IPS-NIHi7 (cell line): Measurements from ENCODE around the gene DENND5A.
"Not testable (repeated sequence)": the region's sequence is repeated elsewhere in the genome, so short reads cannot be mapped to it uniquely, and the experiment has no call there.

ENCODE experiments used
- DNase-seq: peaks from one replicate; pipeline ENCODE4 v3.0.0; 2012; ENCODE audit warnings: mixed read lengths; ENCODE audit errors: extremely low spot score

DENND5A gene

GRCh38 chr11:9264316-9265210 lies 587 bp downstream of the DENND5A start:
- no peak for DNase-seq

- no peak for DNase-seq
These were observed 1.3 kb downstream of the DENND5A start for GRCh38 chr11:9263840-9264315.

GRCh38 chr11:9260838-9261146 lies 4.4 kb downstream of the DENND5A start:
- DNase-seq: not testable (repeated sequence)

- no peak for DNase-seq
These were observed 4.9 kb downstream of the DENND5A start for GRCh38 chr11:9259981-9260837.

GRCh38 chr11:9258279-9258678 lies 6.9 kb downstream of the DENND5A start:
- not testable (repeated sequence) for DNase-seq

GRCh38 chr11:9254416-9254815 lies 10.7 kb downstream of the DENND5A start:
- DNase-seq: no peak

GRCh38 chr11:9253086-9253485 lies 12.1 kb downstream of the DENND5A start:
- DNase-seq: no peak

- DNase-seq: no peak
These were observed 13.8 kb downstream of the DENND5A start for GRCh38 chr11:9251311-9251710.

- no peak for DNase-seq
These were observed 15.0 kb downstream of the DENND5A start for GRCh38 chr11:9250139-9250582.

- no peak for DNase-seq
These were observed 15.9 kb downstream of the DENND5A start for GRCh38 chr11:9249252-9249651.

GRCh38 chr11:9247863-9248262 lies 17.3 kb downstream of the DENND5A start:
- DNase-seq: no peak

- not testable (repeated sequence) for DNase-seq
These were observed 28.9 kb downstream of the DENND5A start for GRCh38 chr11:9236242-9236641.

GRCh38 chr11:9232482-9232881 lies 32.7 kb downstream of the DENND5A start:
- DNase-seq: no peak

GRCh38 chr11:9231848-9232177 lies 33.3 kb downstream of the DENND5A start:
- no peak for DNase-seq

GRCh38 chr11:9230296-9230695 lies 34.9 kb downstream of the DENND5A start:
- no peak for DNase-seq

- DNase-seq: no peak
These were observed 37.1 kb downstream of the DENND5A start for GRCh38 chr11:9228091-9228490.

- DNase-seq: no peak
These were observed 39.3 kb downstream of the DENND5A start for GRCh38 chr11:9225748-9226298.

GRCh38 chr11:9222654-9223053 lies 42.5 kb downstream of the DENND5A start:
- DNase-seq: no peak

- not testable (repeated sequence) for DNase-seq
These were observed 44.3 kb downstream of the DENND5A start for GRCh38 chr11:9220853-9221252.

GRCh38 chr11:9219572-9219971 lies 45.6 kb downstream of the DENND5A start:
- no peak for DNase-seq

GRCh38 chr11:9219115-9219514 lies 46.0 kb downstream of the DENND5A start:
- DNase-seq: no peak

- DNase-seq: no peak
These were observed 50.4 kb downstream of the DENND5A start for GRCh38 chr11:9214765-9215164.
